Breast epithelium (tissue), 3 donors: ENCODE measurements around the gene RAPH1.
"Not testable (repeated sequence)": the region's sequence is repeated elsewhere in the genome, so short reads cannot be mapped to it uniquely, and the experiment has no call there.

Experiments
- POLR2A ChIP-seq: fragments of 450-650 bp; IDR thresholded peaks from one replicate; pipeline ENCODE4 v1.6.1; 2016; ENCODE audit warnings: antibody characterized with exemption, mild to moderate bottlenecking, moderate library complexity
- TF ChIP-seq, protein P1 (sequence below), 3 donors: fragments of 450-650 bp; IDR thresholded peaks; one replicate each; pipeline ENCODE4 v1.5.1; 2016 to 2017; ENCODE audit warnings: antibody characterized with exemption in 3 of 3, mild to moderate bottlenecking in 3 of 3, moderate library complexity in 3 of 3

DNA sequence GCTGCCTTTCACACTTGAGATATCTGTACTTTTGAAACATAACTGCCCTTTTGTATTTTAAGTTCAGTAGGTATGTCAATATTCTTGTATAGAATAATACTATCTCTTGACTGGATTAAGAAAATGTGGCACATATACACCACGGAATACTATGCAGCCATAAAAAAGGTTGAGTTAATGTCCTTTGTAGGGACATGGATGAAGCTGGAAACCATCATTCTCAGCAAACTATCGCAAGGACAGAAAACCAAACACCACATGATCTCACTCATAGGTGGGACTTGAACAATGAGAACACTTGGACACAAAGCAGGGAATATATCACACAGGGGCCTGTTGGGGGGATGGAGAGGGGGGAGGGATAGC lies 1.5 kb upstream of the RAPH1 start:
- not testable (repeated sequence) for TF ChIP-seq POLR2A
- TF ChIP-seq, protein P1, sequence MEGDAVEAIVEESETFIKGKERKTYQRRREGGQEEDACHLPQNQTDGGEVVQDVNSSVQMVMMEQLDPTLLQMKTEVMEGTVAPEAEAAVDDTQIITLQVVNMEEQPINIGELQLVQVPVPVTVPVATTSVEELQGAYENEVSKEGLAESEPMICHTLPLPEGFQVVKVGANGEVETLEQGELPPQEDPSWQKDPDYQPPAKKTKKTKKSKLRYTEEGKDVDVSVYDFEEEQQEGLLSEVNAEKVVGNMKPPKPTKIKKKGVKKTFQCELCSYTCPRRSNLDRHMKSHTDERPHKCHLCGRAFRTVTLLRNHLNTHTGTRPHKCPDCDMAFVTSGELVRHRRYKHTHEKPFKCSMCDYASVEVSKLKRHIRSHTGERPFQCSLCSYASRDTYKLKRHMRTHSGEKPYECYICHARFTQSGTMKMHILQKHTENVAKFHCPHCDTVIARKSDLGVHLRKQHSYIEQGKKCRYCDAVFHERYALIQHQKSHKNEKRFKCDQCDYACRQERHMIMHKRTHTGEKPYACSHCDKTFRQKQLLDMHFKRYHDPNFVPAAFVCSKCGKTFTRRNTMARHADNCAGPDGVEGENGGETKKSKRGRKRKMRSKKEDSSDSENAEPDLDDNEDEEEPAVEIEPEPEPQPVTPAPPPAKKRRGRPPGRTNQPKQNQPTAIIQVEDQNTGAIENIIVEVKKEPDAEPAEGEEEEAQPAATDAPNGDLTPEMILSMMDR (IDR thresholded peaks at IDR 0.05), result peak in 1 of 3 donors; percentile 5
